GM12872 (cell line): Measurements from ENCODE around the gene CDH13.

Experiments
- TF ChIP-seq, protein P1 (sequence below): IDR thresholded peaks from 3 replicates; pipeline ENCODE4 v1.5.1; 2011; ENCODE audit warnings: low read depth, mild to moderate bottlenecking, low read length, moderate library complexity; ENCODE audit not compliant: insufficient read depth

Gene CDH13

DNA sequence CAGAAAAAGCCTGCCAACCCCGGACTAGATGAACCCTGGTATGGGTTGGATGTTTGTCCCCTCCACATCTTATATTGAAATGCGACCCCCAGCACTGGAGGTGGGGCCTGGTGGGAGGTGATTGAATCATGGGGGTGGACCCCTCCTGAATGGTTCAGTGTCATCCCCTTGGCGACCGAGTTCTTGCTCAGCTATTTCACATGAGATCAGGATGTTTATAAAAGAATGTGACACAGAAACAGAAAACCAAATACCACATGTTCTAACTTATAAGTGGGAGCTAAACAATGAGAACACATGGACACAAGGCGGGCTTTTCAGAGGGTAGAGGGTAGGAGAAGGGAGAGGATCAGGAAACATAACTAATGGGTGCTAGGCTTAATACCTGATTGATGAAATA, 605.0 kb downstream of the CDH13 start:
- TF ChIP-seq, protein P1, sequence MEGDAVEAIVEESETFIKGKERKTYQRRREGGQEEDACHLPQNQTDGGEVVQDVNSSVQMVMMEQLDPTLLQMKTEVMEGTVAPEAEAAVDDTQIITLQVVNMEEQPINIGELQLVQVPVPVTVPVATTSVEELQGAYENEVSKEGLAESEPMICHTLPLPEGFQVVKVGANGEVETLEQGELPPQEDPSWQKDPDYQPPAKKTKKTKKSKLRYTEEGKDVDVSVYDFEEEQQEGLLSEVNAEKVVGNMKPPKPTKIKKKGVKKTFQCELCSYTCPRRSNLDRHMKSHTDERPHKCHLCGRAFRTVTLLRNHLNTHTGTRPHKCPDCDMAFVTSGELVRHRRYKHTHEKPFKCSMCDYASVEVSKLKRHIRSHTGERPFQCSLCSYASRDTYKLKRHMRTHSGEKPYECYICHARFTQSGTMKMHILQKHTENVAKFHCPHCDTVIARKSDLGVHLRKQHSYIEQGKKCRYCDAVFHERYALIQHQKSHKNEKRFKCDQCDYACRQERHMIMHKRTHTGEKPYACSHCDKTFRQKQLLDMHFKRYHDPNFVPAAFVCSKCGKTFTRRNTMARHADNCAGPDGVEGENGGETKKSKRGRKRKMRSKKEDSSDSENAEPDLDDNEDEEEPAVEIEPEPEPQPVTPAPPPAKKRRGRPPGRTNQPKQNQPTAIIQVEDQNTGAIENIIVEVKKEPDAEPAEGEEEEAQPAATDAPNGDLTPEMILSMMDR = no peak

GRCh38 chr16:83233153-83233552, 606.4 kb downstream of the CDH13 start:
- TF ChIP-seq, protein P1 = no peak

DNA sequence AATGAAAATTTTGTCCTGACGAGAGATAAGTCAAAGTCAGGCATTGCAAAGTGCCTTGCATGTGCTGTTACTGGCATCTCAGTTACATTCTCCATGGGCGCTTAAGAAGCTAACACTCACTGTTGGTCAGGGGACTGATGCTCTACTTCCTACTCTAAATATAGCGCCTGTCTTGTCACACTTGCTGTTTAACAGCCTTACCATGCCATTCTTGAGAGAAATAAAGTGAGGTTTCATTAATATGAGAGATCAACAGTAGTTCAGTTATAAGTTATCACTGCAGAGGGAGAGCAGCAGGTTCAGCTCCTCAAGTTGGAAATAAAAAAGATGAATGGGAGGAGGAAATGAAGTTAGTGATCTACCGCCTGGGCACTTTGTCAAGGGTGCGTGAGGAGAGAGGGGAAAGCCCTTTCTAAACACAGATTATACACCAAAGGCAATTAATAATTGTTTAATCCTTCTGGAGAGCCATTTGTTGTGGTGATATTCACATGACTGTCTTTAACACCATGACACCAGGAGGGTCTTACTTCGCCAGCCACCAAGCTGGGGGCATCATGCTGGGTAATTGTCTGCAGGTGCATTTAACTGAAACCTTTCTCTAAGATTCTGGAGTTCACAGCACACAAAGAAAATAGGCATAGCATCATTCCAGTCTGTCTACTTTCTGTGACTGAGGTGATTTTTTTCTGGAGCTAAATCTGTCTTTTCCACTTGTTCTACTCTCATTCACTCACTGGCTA, 612.4 kb downstream of the CDH13 start:
- TF ChIP-seq, protein P1 = no peak

DNA sequence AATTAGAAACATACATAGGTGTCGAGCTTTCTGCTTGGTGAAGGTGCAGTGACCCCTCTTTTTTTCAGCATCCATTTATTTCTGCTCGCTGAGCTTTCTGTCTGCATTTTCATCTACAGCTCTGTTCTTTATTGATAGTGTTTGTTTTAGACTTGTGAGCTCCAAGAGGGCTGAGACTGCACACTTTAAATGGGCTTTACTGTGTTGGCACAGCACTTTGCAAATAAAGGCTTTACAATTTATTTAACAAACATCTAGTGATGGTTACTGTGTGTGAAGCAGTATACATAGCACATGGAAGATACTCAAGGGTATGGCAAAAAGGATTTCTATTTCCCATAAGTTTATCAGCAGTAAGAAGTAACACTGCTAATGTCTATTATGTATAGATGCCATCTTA, 617.3 kb downstream of the CDH13 start:
- TF ChIP-seq, protein P1 = no peak

- TF ChIP-seq, protein P1 = no peak
Measured at GRCh38 chr16:83245061-83245460, 618.3 kb downstream of the CDH13 start.

DNA sequence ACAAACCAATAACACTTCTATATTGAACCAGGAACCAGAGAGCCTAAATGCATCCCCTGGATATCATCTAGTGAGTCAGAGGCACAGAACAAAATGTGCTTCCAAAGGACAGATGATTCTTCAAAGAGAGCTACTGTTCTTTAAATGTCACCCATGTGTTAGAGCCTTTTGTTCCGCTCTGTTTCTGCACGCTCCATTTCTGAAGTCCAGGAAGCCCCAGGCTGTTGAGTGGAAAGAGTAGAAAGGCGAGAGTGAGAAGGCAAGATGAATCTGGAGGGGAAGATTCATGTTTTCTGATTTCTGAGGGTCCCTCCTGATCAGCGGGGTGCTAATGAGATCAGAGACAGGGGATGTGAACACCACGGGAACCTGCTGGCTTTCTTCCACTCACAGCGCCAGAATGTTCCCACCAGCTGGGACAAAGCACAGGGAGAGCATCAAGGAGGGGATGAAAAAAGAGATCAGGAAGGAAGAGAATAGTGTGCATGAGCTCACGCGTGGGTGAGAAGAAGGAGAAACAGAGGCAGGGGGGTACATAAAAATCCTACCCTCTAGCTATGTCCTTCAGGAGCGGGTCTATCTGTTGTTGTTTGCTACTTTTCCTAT, 621.1 kb downstream of the CDH13 start:
- TF ChIP-seq, protein P1 = no peak

- TF ChIP-seq, protein P1 = no peak
Measured at GRCh38 chr16:83248735-83249463, 622.1 kb downstream of the CDH13 start.
